HG03571 (cell line): Measurements from ENCODE around the gene CDH24.
A peak's percentile ranks its signal among the peaks of the same experiment; 100 is the strongest.

Experiments used
- ATAC-seq: cut with Tn5 transposase; IDR thresholded peaks from one replicate; pipeline ENCODE4 v1.9.1; 2021; ENCODE audit not compliant: unreplicated experiment

The CDH24 gene

GRCh38 chr14:23047751-23048693, 9.3 kb downstream of the CDH24 start:
- ATAC-seq = no peak

- no peak for ATAC-seq
Measured at GRCh38 chr14:23047034-23047634, 10.2 kb downstream of the CDH24 start.

GRCh38 chr14:23045419-23046357, 11.6 kb downstream of the CDH24 start:
- no peak for ATAC-seq

- ATAC-seq = no peak
Measured at GRCh38 chr14:23044840-23045239, 12.5 kb downstream of the CDH24 start.

- no peak for ATAC-seq
Measured at GRCh38 chr14:23043754-23044153, 13.6 kb downstream of the CDH24 start.

- no peak for ATAC-seq
Measured at GRCh38 chr14:23043145-23043544, 14.2 kb downstream of the CDH24 start.

GRCh38 chr14:23042162-23042965, 15.0 kb downstream of the CDH24 start, which contains the start of gene PSMB11:
Gene PSMB11 (plus strand): TSS chr14:23042212. CDS start chr14:23042226, 14 bp downstream.
- no peak for ATAC-seq

GRCh38 chr14:23041729-23042128, 15.6 kb downstream of the CDH24 start:
- ATAC-seq = no peak

GRCh38 chr14:23040100-23040499, 17.2 kb downstream of the CDH24 start:
- ATAC-seq = no peak

GRCh38 chr14:23035303-23036144, 21.8 kb downstream of the CDH24 start:
- ATAC-seq = no peak

- peak; percentile 86 for ATAC-seq
Measured at GRCh38 chr14:23034498-23035302, 22.6 kb downstream of the CDH24 start, which contains the start of gene PSMB5. Gene PSMB5 (minus strand): TSS chr14:23034900. CDS start chr14:23034881, 19 bp downstream.

GRCh38 chr14:23033801-23034497, 23.4 kb downstream of the CDH24 start:
- ATAC-seq = peak; percentile 6

- ATAC-seq = no peak
Measured at GRCh38 chr14:23033251-23033727, 24.0 kb downstream of the CDH24 start.

GRCh38 chr14:23030936-23031335, 26.4 kb downstream of the CDH24 start:
- ATAC-seq = no peak

GRCh38 chr14:23028799-23029198, 28.5 kb downstream of the CDH24 start:
- ATAC-seq = no peak

GRCh38 chr14:23025151-23025814, 32.0 kb downstream of the CDH24 start:
- no peak for ATAC-seq

GRCh38 chr14:23024612-23025075, 32.7 kb downstream of the CDH24 start:
- ATAC-seq = no peak
